HG03575 (cell line): ENCODE measurements around the gene SBK1.

ENCODE experiments used
- ATAC-seq: cut with Tn5 transposase; IDR thresholded peaks from one replicate; pipeline ENCODE4 v1.9.1; 2021; ENCODE audit not compliant: unreplicated experiment, insufficient number of reproducible peaks, low FRiP score; ENCODE audit errors: extremely low read depth

Gene SBK1

DNA sequence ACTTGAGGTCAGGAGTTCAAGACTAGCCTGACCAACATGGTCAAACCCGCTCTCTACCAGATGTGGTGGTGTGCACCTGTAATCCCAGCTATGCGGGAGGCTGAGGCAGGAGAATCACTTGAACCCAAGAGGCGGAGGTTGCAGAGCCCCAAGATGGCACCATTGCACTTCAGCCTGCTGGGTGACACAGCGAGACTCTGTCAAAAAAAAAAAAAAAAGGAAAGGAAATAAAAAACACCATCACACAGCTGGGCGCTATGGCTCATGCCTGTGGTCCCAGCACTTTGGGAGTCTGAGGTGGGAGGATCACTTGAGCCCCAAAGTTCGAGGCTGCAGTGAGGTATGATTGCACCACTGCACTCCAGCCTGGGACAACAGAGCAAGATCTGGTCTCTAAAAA lies 13.3 kb upstream of the SBK1 start:
- no peak for ATAC-seq

DNA sequence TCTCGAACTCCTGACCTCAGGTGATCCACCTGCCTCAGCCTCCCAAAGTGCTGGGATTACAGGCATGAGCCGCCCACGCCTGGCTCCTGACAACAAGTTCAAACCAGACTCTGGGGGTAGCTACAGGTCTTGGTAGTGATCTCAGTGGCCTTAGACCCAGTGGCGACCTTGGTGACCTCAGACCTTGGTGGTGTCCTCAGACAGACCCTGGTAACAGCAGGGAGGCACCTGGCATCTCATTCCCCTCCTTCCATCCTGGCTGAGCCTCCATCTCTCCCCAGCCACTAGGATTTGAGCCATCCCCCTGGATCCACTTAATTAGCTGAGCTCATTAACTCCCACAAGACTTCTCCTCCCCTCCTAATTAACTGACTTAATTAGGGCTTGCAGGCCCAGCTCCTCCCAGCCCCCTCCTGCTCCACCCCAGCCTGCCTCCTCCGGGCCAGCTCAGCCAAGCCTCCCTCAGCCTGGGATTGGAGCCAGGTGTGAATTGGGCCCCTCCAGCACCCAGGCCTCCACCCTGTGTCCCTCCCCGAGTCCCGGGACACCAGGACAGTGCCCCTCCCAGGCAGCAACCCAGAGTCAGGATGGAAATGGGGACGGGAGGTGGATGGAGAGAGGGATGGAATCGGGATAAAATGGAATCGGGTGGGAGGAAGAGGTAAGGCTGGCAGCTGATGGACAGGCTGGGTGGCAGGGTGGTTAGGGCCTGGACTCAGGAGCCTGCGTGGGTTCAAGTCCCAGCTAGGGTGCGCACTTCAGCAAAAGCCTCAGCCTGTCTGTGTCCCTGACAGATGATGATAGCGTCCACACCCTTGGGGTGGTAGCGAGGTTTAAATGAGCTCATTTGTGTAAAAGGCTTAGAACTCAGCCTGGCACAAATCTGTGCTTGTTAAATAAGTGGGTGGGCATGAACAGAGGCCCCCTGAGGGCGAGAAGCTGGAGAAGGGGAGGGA lies 11.2 kb upstream of the SBK1 start:
- no peak for ATAC-seq

DNA sequence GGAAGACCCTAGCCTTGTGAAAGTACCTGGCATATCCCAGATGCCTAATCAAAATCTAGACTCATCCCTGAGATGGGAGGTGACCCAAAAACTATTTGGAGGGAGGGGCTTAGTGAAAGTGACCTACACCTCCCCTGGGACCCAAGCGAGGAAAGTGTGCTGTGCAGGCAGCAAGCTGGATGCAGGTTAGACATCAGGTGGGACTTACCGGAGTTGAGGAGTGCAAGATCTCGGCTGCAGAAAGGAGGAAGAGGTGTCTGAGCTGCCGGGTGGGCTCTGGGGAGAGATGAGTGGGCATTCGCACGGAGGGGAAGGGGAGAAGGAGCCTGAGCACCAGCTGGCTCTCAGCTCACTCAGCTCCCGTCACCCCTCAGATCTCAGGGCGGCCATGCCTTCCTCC lies 10.3 kb upstream of the SBK1 start:
- no peak for ATAC-seq

DNA sequence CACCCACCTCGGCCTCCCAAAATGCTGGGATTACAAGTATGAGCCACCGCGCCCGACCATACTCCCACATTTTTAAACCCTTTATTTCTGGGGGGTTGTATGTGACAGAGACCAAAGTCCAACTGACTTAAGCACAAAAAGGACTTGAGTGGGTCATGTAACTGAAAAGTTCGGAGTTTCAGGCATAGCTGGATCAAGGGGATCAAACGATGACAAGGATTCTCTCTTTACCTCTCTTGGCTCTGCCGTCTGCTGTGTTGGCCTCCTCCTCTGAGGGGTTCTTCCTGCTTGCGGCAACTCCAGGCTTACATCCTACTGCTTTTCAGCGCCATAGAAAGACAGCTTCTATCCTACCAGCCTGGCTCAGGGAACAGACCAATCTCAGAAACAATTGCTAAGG lies 9.2 kb upstream of the SBK1 start:
- no peak for ATAC-seq

DNA sequence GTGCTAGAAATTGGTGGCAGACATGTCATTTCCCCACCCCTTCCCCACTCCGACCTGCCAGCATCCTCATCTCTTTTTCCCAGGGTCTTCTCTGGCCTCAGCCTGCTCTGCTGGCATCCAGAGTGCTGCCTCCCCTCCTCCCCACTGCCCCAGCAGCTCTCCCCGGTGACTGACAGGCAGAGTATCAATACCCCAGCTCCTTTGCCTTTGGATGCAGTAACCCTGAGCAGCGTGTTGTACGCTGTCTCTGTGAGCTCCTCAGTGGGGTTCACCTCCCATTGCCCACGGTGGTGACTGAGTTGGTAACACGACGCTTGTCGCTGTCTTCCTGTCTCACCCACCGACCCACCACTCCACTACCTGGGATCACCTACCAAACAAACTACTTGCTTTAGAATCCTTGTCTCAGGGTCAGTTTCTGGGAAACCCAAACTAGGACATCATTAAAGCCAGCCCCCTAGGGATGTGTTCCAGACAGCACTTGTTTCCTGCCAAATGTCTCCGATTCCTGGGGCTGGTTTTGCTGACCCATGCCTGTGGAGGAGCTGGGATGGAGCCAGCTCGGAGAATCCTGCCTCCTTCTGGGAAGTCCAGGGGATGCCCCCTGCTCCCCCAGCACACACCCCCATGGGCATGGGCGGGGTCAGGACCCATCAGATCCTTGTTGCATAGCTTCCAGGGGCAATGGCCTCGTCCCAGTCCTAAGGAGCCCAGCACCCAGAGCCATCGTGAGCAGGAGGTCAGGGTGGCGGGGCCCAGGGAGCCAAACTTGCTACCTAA lies 8.3 kb upstream of the SBK1 start:
- ATAC-seq: no peak

DNA sequence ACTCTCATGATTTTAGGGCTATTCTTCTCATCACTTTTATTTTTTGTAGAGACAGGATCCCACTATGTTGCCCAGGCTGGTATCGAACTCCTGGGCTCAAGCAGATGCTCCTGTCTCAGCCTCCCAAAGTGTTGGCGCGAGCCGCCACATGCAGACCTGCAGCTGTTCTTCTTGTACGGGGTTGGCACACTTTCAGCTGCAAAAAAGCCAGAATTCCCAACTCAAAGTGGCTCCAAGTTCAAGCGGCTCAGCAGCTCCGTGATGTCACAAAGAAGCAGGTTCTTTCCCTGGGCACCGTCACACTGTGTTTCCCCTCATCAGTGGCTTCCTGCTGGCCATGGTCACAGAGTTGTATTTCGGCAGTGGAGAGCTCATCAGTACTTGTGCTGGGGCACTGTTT lies 6.7 kb upstream of the SBK1 start:
- ATAC-seq: no peak

DNA sequence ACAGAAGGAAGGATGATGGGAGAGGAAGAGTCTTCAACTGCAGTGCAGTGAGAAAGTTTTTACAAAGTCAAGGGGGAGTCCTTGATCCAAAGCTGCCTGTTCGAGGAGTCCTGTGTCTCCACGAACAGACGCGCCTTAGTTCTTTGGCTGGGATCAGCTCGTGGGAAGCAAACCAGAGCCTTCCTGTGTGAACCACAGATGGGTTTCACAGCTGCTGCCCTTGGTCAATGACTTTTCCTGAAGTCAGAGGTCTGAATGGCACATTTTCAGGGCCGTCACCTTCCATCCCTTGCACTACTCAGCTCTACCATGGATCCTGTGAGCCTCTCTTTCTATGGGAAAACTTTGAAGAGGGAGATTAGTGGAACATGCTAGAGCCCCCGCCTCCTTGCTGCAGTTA lies 4.2 kb upstream of the SBK1 start:
- no peak for ATAC-seq

DNA sequence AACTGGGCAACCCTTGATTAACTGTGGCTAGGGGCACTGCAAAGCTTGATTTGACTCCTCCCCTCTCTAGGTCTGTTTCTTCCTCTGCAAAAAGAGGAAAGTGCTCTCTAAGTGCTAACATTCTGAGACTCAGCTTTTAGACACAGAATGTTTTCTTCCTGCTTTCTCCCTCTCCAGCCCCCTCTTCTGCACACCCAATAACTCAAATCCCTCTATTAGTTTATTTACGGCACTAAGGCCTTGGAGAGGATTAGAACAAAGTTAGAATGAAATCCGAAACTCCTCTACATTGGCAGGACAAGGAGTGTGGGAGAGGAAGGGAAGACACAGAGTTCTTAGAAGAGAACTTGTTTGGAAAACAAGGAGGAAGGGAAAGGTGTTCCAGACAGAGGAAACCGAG lies 3.3 kb upstream of the SBK1 start:
- ATAC-seq: no peak

DNA sequence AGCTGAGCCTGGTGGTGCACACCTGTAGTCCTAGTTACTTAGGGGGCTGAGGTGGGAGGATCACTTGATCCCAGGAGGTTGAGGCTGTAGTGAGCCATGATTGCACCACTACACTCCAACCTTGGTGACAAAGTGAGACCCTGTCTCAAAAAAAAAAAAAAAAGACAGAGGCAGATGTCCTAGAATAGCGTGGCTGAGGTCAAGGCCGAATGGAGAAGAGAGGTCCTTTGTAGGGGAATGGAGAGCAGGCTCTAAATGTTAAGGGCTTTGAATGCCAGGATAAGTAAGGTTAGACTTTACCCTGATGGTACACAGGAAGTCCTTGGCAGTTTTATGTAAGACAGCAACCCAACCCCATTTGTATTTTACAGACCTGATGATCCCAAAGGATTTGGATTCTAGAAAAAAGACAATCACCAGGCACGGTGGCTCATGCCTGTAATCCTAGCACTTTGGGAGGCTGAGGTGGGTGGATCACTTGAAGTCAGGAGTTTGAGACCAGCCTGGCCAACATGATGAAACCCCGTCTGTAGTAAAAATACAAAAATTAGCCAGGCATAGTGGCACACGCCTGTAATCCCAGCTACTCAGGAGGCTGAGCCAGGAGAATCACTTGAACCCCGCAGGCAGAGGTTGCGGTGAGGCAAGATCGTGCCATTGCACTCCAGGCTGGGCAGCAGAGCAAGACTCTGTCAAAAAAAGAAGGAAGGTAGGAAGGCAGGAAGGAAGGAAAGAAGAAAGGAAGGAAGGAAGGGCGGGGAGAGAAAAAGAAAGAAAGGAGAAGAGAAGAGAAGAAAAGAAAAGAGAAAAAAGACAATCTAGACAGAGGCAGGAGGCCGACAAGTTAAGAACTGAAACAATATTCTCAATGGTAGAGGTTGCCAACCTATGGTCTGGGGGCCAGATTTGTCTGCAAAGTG lies 2.1 kb upstream of the SBK1 start:
- no peak for ATAC-seq

DNA sequence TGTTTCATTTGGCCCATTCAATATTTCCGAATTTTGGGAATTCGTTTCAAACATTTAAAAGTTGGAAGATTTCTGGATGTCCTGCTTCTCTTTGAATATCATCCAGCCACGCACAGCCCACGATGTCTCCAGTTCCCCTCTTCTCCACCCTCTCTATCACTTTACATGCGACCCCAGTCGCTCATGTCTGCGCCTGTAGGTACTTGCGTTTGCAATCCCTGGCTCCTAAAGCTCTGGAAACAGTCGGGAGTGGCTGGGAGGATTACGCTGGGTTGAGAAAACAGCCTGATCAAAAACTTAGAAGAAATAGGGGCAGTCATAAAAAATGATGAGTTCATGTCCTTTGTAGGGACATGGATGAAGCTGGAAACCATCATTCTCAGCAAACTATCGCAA lies 1.5 kb upstream of the SBK1 start:
- no peak for ATAC-seq

DNA sequence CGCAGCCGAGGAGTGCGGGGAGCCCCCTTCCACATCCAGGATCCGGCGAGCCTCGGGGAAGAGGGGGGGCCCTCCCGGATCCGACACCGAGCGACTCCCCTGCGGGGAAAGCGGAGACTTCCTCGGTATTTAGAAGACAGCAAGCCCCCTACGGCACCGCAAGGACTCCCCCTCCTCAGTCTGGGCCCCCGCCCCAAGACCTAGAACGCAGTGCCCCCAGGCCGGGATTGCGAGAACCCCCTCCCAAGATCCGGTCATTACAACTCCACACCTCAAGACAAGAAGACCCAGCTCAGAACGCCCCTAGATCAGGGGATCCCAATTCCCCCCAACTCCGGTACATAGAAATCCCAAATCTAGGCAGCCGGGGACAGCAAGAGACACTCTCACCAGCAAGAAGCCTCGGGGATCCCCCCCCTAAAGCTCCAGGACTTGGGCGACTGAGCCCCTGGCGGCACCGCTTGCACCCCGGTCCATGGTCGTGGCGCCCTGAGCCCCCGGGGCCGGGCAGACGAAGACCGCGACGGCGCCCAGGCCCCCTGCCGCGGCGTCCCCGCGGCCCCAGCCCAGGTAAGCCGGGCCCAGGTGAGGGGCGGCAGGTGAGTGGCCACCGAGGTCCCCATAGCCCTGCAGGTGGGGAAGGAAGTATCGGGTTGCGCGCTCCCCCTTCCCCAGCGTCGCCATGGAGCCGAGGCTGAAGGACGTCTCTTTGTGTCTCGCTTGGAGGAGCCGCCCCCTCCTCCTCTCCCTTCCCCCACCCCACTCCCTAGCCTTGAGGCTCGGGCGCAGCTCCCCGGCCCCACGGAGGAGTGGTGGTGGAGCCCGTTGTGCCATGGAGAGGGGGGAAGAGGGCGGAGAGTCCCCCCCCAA lies 641 bp downstream of the SBK1 start:
- ATAC-seq: no peak

DNA sequence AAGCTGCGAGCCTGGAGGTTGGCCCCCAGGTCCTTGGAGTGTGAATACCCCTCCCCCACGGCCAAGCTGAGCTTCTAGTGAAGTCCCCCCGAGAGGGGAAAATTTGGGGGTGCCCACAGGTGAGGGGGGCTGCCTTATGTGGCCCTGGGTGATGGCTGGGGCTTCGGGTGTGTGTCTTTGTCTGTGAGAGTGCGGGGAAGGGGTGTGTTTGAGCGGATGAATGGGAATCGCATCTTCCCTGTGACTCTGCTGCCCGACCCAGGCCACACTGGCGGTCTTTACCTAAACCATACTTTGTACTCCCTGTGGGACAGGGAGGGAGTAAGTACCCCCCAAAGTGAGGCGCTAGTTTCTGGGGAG lies 1.3 kb downstream of the SBK1 start:
- no peak for ATAC-seq

DNA sequence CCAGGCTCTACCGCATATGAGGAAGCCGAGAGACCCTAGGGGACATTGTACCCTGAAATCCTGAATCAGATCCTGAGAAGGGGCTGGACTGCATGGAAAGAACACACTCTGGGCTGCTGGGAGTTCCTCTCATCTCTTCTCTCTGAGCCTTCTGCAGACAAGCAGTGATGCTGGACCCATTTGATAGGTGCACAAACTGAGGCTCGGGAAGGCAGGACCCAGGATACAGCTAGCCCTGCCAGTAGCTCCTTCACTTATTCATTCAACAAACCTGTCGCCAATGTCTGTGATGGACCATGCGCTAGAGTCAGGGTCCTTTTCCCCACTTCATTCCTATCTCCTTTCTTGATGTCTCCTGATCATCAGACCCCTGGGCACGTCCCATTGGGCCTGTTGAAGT lies 1.9 kb downstream of the SBK1 start:
- no peak for ATAC-seq

DNA sequence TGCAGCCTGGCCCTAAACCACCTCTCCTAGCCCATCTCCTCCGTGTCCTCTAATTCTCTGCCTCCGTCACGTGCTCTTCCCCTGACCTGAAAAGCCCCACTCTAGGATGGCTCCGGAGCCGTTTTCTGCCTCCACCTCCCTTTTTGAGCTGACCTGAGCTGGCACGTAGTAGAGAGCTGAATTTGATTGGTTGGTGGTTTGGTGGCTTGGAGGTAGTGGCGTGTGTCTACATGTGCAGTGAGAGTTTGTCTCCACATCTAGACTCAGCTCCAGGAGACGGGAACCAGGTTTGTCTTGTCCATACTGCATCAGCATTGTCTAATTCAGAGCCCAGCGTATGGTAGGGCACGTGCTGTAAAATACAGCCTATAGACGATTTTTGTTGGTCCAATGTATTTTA lies 3.0 kb downstream of the SBK1 start:
- ATAC-seq: no peak

DNA sequence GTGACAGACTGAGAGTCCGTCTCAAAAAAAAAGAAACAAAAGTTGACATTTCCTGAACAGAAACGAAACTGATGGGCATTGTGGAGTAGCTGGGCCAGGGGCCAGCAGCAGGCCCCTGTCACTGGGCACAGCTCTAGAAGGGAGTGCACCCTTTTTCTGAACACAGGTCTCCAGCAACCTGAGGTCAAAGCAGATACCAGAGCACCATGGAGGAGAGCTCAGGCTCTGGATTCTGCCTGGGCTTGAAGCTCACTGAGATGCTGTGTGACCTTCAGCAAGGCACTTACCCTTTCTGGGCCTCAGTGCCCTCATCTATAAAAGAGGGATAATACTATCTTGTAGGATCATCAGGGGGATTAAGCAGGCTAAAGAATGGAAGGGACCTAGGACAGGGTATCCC lies 5.0 kb downstream of the SBK1 start:
- ATAC-seq: no peak

DNA sequence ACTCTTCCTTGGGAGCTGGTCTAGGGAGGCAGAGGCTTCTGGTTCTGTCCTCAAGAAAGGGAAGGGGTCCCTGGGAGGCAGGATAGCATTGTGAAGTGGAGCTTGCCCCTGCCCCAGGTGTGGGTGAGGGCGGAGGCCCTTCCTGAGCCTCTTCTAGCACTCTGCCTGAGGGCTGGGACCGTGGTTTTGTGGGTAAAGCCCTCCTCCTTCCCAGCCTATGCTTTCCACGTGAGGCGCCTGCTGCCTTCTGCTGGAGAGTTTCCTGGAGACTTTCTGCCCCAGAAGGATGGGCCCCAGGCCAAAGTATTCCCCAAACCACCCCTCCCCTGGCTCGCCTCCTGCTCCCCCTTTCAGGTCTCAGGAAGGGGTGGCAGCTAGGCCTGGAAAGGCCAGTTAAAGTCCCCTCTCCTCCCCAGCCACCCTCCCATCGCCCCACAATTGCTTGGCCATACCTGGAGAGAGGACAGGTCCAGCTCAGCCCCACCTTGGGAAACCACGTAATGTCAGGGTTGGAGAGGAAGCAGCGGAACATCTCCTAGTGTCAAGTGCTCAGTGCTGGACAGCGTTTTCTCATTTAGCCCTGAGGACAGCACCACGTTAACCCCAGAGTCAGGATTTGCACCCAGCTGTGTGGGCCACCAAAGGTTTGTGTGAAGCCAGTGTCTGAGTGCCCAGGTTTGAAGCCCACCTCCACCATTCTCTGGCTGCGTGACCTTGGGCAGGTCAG lies 5.6 kb downstream of the SBK1 start:
- no peak for ATAC-seq

DNA sequence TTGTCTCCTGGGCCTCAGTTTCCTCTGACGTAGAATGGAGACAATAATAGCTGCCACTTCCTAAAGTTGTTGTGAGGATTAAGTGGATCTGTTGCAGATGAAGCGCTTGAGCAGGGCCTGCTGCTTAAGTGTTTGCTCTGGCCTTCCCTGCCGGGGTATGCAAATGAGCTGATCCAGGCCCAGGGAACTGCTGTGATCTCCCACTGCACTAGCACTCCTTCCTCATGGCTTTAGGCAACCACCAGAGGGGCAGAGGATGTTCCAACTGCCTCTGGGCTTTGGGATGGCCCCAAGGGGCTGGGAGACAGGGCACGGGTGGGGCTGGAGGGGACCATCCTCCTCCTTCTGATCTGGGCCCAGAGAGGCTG lies 6.2 kb downstream of the SBK1 start:
- no peak for ATAC-seq

DNA sequence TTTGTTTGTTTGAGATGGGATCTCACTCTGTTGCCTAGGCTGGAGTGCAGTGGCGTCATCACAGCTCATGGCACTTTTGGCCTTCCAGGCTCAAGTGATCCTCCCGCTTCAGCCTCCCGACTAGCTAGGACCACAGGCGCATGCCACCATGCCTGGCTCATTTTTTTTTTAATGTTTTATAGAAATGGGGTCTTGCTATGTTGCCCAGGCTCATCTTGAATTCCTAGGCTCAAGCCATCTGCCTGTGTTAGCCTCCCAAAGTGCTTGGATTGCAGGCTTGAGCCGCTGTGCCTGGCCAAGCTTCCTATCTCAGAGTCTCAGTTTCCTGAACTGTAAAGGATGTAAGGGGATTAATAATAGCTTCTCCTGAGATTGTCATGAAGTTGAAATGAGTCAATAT lies 8.0 kb downstream of the SBK1 start:
- no peak for ATAC-seq
